Psoas muscle (tissue), 8 donors: ENCODE data around the gene HRH1. TPM values are rescaled to one million over a fixed set of nuclear protein-coding genes. Genes with fewer than 3 reads are reported as not detected.
"Not testable (repeated sequence)": the region's sequence is repeated elsewhere in the genome, so short reads cannot be mapped to it uniquely, and the experiment has no call there.

ENCODE experiments used
- ATAC-seq, 4 donors: fragments of 200-7000 bp; cut with Tn5 transposase; one replicate each; pipeline ENCODE4 v1.9.1; 2020; ENCODE audit warnings: moderate library complexity in 3 of 4, mild to moderate bottlenecking in 2 of 4
- DNase-seq, 2 donors: peaks; one replicate each; pipeline ENCODE4 v3.0.0-alpha.2; 2020
- H3K27ac ChIP-seq: fragments of 200-600 bp; one replicate; pipeline ENCODE4 v1.8.0; 2022
- H3K27me3 ChIP-seq, 3 donors: fragments of 200-600 bp in 1 of 3; one replicate each; pipeline versions ENCODE4 v1.6.1 to v1.8.0; 2013 to 2022; ENCODE audit warnings: low read length in 2 of 3, mild to moderate bottlenecking in 2 of 3, moderate library complexity in 1 of 3; ENCODE audit not compliant: insufficient read depth in 3 of 3
- H3K36me3 ChIP-seq, 2 donors: fragments of 200-600 bp in 1 of 2; one replicate each; pipeline versions ENCODE4 v1.6.1 to v1.8.0; 2013 to 2022; ENCODE audit warnings: low read depth in 1 of 2, mild to moderate bottlenecking in 1 of 2, moderate library complexity in 1 of 2; ENCODE audit not compliant: insufficient read depth in 1 of 2
- H3K4me1 ChIP-seq: fragments of 200-600 bp; one replicate; pipeline ENCODE4 v1.8.0; 2022
- H3K4me3 ChIP-seq: fragments of 200-600 bp; one replicate; pipeline ENCODE4 v1.8.0; 2022; ENCODE audit warnings: mild to moderate bottlenecking
- H3K9me3 ChIP-seq: fragments of 200-600 bp; one replicate; pipeline ENCODE4 v1.8.0; 2022
- CTCF ChIP-seq: fragments of 200-600 bp; IDR thresholded peaks from one replicate; pipeline ENCODE4 v1.8.0; 2022; ENCODE audit warnings: antibody characterized with exemption
- WGBS, 3 donors: extraction: QIAGEN DNeasy Blood & Tissue Kit; methylation state at CpG; one replicate each; pipeline versions ENCODE4 v1.1.6 to v1.1.7; 2013; 5-methylcytosine and 5-hydroxymethylcytosine counted together
- intact Hi-C, 2 donors: fragments of 100-400 bp; cut with DNase I; formaldehyde crosslinking; loops; one replicate each; pipeline versions ENCODE4 v1.11.0 to v1.14.2; 2022
- polyA plus RNA-seq, 3 donors: library from polyadenylated mRNA; stranded (reverse); fragments of 200-250 nt; gene quantifications; one replicate each; pipeline ENCODE4 v1.2.3, GENCODE V29; 2013
- total RNA-seq, 4 donors: library from RNA; stranded (reverse); fragmentation: NEBNext Ultra II Directional in 2 of 4; extraction: Animal tissue kit (Norgen Biotek cat#: 25700) in 2 of 4; gene quantifications; one replicate each; pipeline versions ENCODE4 v1.2.1 to v1.2.4, GENCODE V29; 2021 to 2023
- donor health status: healthy with polysubstance abuse.
- donor health status: DM: no; HTN: no; CAD: no; lungs with moderate emphysema.
- donor health status: Bipolar disorder and iron deficiency.
- donor health status: healthy.
- donor health status: DM: yes; HTN: yes; CAD: no.
- donor health status: DM: no; HTN: no; CAD: no.
- donor health status: DM: no; HTN: no; CAD: no.
- donor health status: DM: yes; HTN: yes; CAD: no.

HRH1 gene
- total and polyA plus RNA-seq, 7 donors = 0.29 to 1.5 (median 1.2) TPM

- H3K36me3 ChIP-seq = no peaks in the 10 kb centered on the region
- no peaks in the 10 kb centered on the region for H3K4me1 ChIP-seq
- peaks cover 0 to 14% (median 2%) of the 10 kb centered on the region in 3 donors for H3K27me3 ChIP-seq
- intact Hi-C loops = no loop called here
- DNase-seq (no peak), ATAC-seq (no peak)
- H3K4me3 ChIP-seq = no peak overlapping the region
- no peaks in the 10 kb centered on the region for H3K9me3 ChIP-seq
- 90 to 93% (median 91%) methylated on average over 8 of the region's 8 CpGs for WGBS, 3 donors
- H3K27ac ChIP-seq = no peak overlapping the region
- TF ChIP-seq CTCF = no peak
Measured at GRCh38 chr3:11128682-11129632, 25.3 kb upstream of the HRH1 start.

GRCh38 chr3:11130385-11130784, 23.9 kb upstream of the HRH1 start:
- no peak overlapping the region for H3K4me3 ChIP-seq
- 81 to 83% (median 82%) methylated on average over 7 of the region's 7 CpGs for WGBS, 3 donors
- no peaks in the 10 kb centered on the region for H3K9me3 ChIP-seq
- no peak for TF ChIP-seq CTCF
- H3K36me3 ChIP-seq = no peaks in the 10 kb centered on the region
- DNase-seq = no peak
- no peak for ATAC-seq
- H3K27ac ChIP-seq = no peak overlapping the region
- intact Hi-C loops = no loop called here
- H3K27me3 ChIP-seq = no peaks in the 10 kb centered on the region
- no peaks in the 10 kb centered on the region for H3K4me1 ChIP-seq

GRCh38 chr3:11131371-11131770, 22.9 kb upstream of the HRH1 start:
- Histone ChIP-seq H3K36me3 (no peaks in the 10 kb centered on the region), H3K4me3 (no peak overlapping the region), H3K27ac (no peak overlapping the region), H3K4me1 (no peaks in the 10 kb centered on the region), H3K9me3 (no peaks in the 10 kb centered on the region), H3K27me3 (peaks cover 0 to 7% (median 0%) of the 10 kb centered on the region in 3 donors)
- TF ChIP-seq CTCF = no peak
- WGBS, 3 donors = 64 to 68% (median 67%) methylated on average over 5 of the region's 5 CpGs
- ATAC-seq (no peak), DNase-seq (no peak)
- intact Hi-C loops = no loop called here

- intact Hi-C loops, H3K36me3 ChIP-seq, H3K9me3 ChIP-seq, H3K4me1 ChIP-seq, ATAC-seq, H3K27me3 ChIP-seq, DNase-seq, H3K4me3 ChIP-seq, H3K27ac ChIP-seq: not testable (repeated sequence)
- WGBS, 3 donors = 79 to 87% (median 79%) methylated on average over 6 to 7 of the region's 7 CpGs
Measured at GRCh38 chr3:11131886-11132285, 22.4 kb upstream of the HRH1 start.

GRCh38 chr3:11132861-11133260, 21.4 kb upstream of the HRH1 start:
- no peak for DNase-seq
- Histone ChIP-seq H3K27me3 (peaks cover 0 to 7% (median 0%) of the 10 kb centered on the region in 3 donors), H3K36me3 (no peaks in the 10 kb centered on the region), H3K4me1 (no peaks in the 10 kb centered on the region), H3K9me3 (no peaks in the 10 kb centered on the region), H3K27ac (no peak overlapping the region), H3K4me3 (no peak overlapping the region)
- intact Hi-C loops = no loop called here
- no peak for TF ChIP-seq CTCF
- WGBS, 3 donors = 72 to 79% (median 78%) methylated on average over 4 of the region's 4 CpGs
- ATAC-seq = no peak
